ENCODE results near the gene MOSMO.

The MOSMO gene

DNA sequence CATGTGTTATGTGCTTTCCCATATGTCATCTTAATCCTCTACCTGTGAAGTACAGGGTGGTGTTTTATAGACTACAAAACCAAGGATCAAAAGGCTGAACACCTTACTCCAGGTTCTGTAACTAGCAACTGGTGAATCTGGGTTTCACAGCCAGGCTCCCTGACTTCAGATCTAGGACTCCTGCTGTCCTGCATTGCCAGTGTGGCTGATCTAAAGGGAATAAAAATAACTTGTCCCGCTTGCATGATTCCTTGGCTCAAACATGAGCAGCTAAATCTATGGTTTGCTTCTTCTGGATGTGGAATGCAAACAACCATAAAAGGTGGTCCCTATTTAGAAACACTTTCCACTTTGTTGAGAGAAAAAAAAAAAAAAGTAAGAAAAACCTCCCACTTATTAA is 80.7 kb downstream of the MOSMO start:
- DNase-seq (ENCODE audit: low read depth): no peak
- no peak overlapping the region for H3K4me3 ChIP-seq (ENCODE audit: low read depth, low read length)
- TF ChIP-seq, protein P1, sequence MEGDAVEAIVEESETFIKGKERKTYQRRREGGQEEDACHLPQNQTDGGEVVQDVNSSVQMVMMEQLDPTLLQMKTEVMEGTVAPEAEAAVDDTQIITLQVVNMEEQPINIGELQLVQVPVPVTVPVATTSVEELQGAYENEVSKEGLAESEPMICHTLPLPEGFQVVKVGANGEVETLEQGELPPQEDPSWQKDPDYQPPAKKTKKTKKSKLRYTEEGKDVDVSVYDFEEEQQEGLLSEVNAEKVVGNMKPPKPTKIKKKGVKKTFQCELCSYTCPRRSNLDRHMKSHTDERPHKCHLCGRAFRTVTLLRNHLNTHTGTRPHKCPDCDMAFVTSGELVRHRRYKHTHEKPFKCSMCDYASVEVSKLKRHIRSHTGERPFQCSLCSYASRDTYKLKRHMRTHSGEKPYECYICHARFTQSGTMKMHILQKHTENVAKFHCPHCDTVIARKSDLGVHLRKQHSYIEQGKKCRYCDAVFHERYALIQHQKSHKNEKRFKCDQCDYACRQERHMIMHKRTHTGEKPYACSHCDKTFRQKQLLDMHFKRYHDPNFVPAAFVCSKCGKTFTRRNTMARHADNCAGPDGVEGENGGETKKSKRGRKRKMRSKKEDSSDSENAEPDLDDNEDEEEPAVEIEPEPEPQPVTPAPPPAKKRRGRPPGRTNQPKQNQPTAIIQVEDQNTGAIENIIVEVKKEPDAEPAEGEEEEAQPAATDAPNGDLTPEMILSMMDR (conservative IDR thresholded peaks at IDR 0.05; ENCODE audit: low read depth, low read length): no peak

DNA sequence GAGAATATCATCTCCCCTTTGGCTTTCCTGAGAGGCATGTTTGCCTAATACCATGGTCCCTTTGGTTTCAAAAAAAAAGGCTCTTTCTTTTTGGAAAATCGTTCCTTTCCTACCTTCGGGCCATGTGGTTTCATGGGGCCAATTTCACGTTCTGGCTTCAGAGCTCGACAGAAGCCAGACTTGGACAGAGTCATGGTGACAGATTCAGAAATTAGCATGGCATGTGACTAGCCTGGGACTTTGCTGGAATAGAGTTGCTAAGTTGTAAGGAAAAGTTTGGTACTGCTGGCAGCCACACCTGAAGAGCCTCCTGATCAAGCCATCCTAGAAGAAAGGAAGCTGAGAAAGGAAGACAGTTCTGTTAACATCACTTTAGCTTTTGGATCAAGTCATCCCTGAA is 82.0 kb downstream of the MOSMO start:
- H3K4me3 ChIP-seq (ENCODE audit: low read depth, low read length): no peak overlapping the region
- no peak for DNase-seq (ENCODE audit: low read depth)

DNA sequence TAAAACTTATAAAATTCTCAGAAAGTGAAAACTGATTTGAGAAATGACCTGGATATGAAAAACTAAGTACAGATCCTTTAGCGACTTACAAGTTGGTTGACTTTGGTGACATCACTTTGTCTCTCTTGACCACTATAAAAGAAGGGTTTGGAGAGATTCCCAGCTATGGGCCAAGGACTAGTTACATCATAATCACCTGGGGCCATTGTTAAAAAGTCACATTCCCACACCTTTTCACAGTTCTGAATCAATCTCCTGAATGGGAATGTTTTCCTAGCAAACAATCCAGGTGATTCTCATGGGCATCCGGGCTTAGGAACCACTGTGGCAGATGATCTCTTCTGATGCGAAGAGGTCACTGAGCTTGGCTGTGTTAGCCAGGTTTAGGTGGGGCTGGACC is 83.8 kb downstream of the MOSMO start:
- TF ChIP-seq, protein P1 (conservative IDR thresholded peaks at IDR 0.05; ENCODE audit: low read depth, low read length): no peak
- H3K4me3 ChIP-seq (ENCODE audit: low read depth, low read length): no peak overlapping the region
- DNase-seq (ENCODE audit: low read depth): no peak

More for the DNA sequence above, 82.0 kb downstream of the MOSMO start:
- TF ChIP-seq, protein P1 (conservative IDR thresholded peaks at IDR 0.05; ENCODE audit: low read depth, low read length): no peak

DNA sequence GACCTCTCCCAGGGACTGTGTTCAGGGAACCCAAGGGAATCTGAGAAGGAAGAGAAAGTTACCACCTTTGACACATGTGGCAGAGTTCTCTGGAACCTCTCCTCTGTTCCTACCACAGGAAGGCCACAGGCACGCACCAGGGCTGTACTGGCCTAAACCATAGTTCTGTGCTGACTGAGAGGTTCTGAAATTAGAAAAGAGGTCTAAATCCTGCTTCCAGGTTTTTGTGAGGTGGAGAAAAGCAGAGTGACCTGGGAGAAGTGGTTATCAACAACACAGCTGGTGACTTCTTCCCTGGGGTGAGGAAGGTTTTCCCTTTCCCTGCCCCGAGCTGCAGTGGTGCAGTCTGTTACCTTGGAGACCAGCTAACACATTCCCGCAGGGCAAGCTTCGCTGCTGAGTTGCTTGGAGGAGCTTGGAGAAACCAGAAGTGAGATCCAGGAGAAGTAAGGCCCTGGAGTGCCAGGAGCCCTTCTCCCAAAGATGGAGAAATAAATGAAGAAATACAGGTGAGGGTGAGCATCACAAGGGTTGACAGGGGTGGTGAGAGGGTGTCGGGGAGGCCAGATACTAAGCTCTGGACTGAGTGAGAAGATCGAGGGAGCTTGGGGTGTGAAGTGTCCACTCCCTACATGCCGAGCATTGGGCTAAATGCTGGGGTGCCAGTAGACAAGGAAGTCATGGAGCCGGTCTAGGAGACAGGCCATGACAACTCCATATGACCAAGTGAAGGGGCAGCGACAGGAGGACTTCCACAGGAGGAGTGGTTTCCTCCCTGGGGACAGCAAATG is 84.4 kb downstream of the MOSMO start, which contains the start of gene VWA3A:
TSS of gene VWA3A (plus strand) at position 399 of the 791 bp plus-strand sequence. CDS start at position 496, 97 bp downstream.
- TF ChIP-seq, protein P1 (conservative IDR thresholded peaks at IDR 0.05; ENCODE audit: low read depth, low read length): no peak
- no peak within 1 kb of the TSS for H3K4me3 ChIP-seq (ENCODE audit: low read depth, low read length)
- peak; percentile 72 for DNase-seq (ENCODE audit: low read depth)

DNA sequence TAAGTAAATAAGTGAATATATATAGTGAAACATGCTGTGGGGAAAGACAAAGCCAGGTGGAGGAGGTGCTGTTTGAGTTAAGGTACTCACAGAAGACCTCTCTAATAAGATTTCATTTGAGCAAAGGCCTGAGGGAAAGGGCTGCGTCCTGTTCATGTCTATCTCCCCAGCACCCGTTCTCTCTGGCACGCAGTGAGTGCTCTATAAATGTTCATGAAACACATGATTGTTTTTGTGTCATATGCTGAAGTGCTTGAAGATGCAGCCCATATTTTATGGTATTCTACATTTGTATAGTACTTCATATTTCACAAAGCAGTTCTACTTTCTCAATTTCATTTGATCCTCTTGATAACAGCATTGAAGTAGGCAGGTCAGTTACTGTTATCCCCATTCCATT is 85.4 kb downstream of the MOSMO start:
- no peak for DNase-seq (ENCODE audit: low read depth)
- TF ChIP-seq, protein P1 (conservative IDR thresholded peaks at IDR 0.05; ENCODE audit: low read depth, low read length): no peak

DNA sequence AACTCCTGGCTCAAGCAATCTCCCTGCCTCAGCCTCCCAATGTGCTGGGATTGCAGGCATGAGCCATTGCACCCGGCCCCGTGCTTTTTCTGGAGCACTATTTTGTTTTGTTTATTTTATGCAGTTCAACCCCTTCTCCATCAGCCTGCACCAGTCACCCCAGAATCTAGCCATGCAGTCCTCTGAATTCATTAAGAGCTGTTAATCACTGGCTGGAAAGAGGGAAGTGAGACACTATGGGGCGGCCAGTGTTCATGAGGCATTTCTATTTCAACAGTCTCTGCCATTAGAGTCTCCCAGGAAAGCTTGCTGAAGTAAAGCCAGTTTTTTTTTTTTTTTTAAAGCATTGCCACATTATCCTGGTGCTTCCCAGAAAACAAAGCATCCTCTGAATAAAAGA is 86.1 kb downstream of the MOSMO start:
- no peak overlapping the region for H3K4me3 ChIP-seq (ENCODE audit: low read depth, low read length)
- TF ChIP-seq, protein P1 (conservative IDR thresholded peaks at IDR 0.05; ENCODE audit: low read depth, low read length): no peak
- no peak for DNase-seq (ENCODE audit: low read depth)

More for the DNA sequence above, 85.4 kb downstream of the MOSMO start:
- no peak overlapping the region for H3K4me3 ChIP-seq (ENCODE audit: low read depth, low read length)
